DMS 273 treated with DMSO at 0.1 percent for 48 hours (cell line): ENCODE data around the gene CTNNBL1.
"Not testable (repeated sequence)": the region's sequence is repeated elsewhere in the genome, so short reads cannot be mapped to it uniquely, and the experiment has no call there.

Experiments used
- DNase-seq: peaks from one replicate; lab custom pipeline; 2025; lab: John Stamatoyannopoulos, UW

The CTNNBL1 gene

GRCh38 chr20:37853823-37854375 lies 160.1 kb downstream of the CTNNBL1 start:
- DNase-seq, result no peak

DNA sequence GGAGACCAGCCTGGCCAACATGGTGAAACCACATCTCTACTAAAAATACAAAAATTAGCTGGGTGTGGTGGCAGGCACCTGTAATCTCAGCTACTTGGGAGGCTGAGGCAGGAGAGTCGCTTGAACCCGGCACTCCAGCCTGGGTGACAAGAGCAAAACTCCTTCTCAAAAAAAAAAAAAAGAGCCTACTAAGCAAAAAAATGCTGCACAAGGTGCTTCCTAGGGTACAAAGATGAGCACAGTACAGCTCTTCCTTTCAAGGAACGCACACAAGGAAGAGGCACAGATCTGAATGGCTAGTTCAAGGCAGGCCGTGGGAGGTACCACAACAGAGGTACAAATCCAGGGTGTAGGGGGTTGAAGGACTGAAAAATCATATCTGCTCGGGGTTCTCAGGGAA lies 162.2 kb downstream of the CTNNBL1 start:
- not testable (repeated sequence) for DNase-seq

GRCh38 chr20:37856932-37857660 lies 163.3 kb downstream of the CTNNBL1 start:
- DNase-seq, result no peak

DNA sequence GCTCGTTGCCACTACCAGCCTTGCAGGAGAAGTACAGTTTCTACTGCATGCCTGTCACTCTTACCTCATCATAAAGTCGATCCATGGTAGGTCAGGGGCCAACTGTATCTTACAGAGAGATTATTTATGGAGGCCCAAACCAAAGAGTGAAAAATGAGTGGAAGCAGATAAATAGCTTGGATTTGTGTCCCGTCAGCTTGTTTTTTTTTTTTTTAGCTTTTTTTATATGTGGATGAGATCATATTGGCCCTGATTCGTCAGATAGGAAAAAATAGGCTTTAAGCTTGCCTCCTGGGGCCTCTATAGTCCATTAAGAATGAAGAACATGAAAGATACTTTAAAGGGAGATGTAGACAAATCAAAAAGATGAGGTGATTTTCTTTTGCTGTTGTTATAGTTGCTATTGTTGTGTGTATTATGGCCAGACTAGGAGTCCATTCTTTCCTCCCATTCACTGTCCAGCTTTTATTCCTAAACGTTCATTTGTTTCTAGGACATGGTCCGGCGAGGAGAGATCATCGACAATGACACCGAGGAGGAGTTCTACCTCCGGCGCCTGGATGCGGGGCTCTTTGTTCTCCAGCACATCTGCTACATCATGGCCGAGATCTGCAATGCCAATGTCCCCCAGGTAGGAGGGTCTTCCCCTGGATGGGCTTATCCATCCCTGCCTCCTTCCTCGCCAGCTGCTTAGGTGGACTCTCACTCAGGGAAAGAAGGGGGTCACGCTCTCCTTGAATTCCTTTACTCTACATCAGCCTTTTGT lies 165.8 kb downstream of the CTNNBL1 start:
- DNase-seq, result no peak

- no peak for DNase-seq
Measured at GRCh38 chr20:37863289-37863688, 169.5 kb downstream of the CTNNBL1 start.

- no peak for DNase-seq
Measured at GRCh38 chr20:37864298-37864697, 170.5 kb downstream of the CTNNBL1 start.

DNA sequence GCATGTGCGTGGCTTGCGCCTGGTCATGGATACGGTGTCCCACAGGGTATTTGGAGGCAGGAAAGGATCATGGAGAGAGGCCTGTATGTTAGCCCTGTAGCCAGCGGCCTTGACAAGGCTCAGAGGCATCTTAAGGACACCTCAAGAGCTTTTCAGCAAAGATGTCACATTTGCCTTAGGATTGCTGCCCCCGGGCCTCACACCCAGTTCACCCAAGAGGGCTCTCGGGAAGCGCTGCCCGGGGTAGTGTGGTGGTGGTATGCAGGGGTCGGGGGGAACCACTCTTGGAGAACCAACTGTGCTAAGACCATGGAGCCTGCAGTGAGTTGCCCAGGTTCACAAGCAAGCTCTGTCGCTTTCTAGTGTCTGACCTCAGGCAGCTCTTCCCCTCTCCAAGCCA lies 172.2 kb downstream of the CTNNBL1 start:
- no peak for DNase-seq

GRCh38 chr20:37867289-37868195 lies 173.7 kb downstream of the CTNNBL1 start:
- no peak for DNase-seq

GRCh38 chr20:37868851-37869333 lies 175.1 kb downstream of the CTNNBL1 start:
- DNase-seq, result no peak

DNA sequence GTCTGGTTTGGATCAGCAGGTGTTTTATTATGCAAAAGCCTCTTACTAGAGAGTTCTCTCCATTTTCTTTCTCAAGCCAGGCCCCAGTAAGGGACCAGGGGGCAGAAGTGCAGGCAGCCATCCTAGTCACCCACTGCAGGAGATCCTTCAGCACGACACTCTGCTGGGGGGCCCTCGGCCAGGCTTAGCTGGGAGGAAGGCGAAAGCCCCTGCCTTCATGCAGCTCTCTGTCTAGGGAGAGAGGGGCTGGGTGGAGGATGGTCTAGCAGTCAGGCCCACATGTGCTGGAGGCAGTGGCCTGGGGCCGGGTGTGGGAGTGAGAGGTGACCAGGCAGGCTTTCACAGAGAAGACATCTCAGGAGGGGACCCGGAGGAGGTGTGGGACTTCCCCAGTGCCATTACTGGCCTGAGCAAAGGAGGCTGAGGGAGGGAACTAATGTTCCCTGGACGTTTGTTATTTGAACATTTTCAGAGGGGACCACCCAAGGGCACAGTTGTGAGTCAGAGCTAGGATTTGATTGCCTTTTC lies 175.6 kb downstream of the CTNNBL1 start:
- no peak for DNase-seq

- DNase-seq, result no peak
Measured at GRCh38 chr20:37870294-37870693, 176.5 kb downstream of the CTNNBL1 start.

DNA sequence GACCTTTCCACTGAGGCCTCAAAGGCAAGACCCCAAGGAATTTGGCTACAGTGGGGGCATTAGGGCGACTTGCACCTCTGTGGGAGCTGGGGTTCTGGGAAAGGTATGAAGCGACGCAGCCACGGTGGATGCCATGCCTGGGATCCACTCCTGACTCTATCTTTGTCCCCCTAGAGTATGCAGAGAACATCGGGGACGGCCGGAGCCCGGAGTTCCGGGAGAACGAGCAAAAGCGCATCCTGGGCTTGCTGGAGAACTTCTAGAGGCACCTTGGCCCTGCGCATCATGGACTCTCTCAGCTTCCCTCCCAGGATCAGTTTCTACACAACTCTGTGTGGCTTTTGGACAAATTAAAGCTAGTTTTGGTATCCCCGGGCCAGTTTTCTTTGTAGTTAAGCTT lies 177.9 kb downstream of the CTNNBL1 start:
- no peak for DNase-seq

DNA sequence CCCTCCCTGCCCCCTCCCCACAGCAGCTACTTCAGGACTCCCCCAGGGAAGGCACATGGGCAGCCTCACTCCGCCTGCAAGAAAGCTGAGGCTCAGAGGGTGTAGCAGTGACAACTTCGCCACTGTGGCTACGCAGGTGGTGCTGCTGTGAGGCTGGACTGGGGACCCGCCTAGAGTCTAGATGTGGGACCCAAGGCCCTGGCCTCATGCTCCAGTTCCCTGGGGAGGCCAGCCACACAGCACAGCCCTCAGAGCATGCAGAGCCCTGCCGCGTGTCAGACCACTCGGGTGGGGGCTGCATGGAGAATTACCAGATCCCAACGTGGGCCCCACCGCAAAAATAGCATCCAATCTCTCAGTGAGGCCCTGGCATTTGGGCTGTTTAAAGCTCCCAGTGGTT lies 178.3 kb downstream of the CTNNBL1 start:
- DNase-seq, result no peak

DNA sequence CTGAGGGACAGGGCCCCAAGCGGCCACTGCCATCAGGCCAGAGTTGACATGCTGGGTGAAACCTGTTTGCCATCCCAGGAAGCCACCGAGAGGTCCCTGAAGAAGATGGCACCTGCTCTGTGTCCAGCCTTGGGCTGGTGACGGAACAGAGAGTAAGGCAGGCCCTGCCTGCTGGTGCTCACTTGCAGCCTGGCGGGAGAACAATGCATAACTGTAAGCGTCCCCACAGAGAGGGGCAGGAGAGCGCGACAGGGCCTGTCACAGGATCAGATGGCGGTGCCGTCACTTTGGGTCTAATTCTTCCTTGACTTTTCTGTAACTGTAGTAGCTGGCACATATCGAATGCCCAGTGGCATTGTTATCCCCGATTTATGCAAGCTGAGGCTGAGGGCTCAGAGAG lies 180.1 kb downstream of the CTNNBL1 start:
- no peak for DNase-seq

DNA sequence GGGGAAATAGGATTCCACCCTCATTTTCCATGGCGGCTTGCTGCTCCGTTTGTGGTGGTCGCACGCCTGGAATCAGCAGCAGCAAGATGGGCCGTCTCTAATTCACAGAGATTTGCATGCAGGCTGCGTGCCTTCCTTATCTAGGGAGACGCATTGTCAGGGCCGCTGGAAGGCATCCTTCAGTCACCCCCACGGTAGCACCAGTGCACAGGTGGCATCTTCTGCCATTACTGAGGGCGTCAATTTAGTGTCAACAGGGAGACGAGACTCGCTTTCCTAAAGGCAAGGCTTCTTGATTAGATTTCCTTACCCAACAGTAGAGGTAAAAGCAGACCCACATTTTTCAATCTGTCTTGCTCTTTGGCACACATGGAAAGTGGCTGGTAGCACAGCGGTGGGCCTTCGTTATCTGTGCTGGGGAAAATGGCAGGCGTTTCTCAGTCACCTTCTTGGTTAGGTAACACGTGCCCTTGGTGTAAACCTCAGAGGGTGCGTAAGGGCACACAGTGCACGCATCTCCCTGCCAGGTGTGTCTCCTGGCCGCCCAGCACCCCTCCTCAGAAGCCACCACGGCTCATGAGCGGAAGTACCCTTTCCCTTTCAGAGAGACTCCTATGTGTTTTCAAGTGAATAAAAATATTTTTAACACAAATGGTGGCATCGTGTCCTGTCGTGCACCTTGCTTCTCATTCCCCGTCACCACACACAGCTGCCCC lies 181.8 kb downstream of the CTNNBL1 start:
- no peak for DNase-seq

DNA sequence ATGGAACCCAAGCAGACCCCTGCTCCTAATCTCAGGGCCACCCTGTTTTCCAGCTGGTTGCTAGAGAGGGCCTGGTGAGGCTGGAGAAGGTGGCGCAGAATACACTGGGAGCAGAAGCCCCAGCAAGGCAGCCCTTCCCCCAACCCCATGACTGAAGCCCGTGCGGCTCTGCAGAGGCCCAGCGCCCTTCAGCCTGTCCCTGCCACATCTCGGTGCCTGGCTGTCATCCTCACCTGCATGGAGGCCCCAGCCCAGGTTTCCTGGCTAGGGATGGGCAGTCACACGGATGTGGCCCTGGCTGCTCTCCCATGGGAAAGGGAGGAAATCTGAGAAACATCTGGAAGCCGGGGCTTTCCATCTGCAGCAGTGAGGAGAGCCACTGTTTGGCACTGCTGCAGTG lies 183.0 kb downstream of the CTNNBL1 start:
- no peak for DNase-seq

GRCh38 chr20:37877832-37878772 lies 184.3 kb downstream of the CTNNBL1 start:
- DNase-seq, result no peak

- DNase-seq, result no peak
Measured at GRCh38 chr20:37878835-37879599, 185.2 kb downstream of the CTNNBL1 start.

GRCh38 chr20:37879843-37880242 lies 186.0 kb downstream of the CTNNBL1 start:
- DNase-seq, result no peak
